Islet of Langerhans (tissue), 1 donor: ENCODE results near the gene MIGA2.
A peak's percentile ranks its signal among the peaks of the same experiment; 100 is the strongest.

Experiments used
- FAIRE-seq: peaks from one replicate; lab custom pipeline; 2011; peaks lifted over from hg19 to GRCh38; lab: Jason Lieb, UNC

MIGA2 gene

GRCh38 chr9:129074106-129074505 lies 37.7 kb downstream of the MIGA2 start:
- FAIRE-seq, result no peak

- FAIRE-seq, result no peak
Observed at GRCh38 chr9:129075996-129076639, 39.7 kb downstream of the MIGA2 start.

- FAIRE-seq, result no peak
Observed at GRCh38 chr9:129076640-129077037, 40.2 kb downstream of the MIGA2 start.

GRCh38 chr9:129077236-129077635 lies 40.8 kb downstream of the MIGA2 start:
- FAIRE-seq, result no peak

DNA sequence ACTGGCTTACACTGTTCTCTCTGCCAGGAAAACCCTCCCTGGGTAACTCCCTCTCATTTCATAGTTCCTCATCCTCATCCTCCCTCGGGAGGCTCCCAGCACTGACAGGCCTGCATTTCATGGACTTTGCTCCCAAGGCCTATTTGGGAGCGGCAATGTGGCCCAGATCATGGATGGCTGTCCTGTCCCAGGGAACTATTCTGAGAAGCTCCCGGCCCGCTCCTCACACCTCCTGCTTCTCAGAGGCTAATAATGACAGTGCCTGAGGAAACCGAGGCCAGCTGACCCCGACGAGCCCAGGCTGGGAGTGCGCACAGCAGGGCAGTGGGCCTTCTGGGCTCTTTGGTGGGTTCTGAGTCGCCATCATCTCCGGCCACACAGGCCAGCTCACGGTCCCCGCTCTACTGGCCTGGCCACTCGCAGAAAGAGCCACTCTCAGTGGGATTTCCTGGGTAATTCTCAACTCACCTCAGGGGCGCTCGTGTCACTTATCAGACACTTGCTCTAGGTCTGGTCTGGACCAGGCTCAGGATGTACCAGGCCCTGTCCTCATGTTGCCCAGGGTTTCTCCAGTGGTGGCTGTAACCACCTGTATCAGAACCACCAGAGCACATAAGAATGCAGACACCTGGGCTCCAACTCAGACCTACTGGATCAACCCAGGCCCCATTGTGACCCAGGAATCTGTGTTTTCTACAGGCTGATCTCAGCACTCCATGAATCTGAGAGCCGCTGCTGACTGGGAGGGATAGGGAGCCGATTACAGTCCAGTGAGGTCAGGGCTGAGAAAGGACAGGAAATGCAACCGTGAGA lies 42.5 kb downstream of the MIGA2 start:
- FAIRE-seq, result no peak

DNA sequence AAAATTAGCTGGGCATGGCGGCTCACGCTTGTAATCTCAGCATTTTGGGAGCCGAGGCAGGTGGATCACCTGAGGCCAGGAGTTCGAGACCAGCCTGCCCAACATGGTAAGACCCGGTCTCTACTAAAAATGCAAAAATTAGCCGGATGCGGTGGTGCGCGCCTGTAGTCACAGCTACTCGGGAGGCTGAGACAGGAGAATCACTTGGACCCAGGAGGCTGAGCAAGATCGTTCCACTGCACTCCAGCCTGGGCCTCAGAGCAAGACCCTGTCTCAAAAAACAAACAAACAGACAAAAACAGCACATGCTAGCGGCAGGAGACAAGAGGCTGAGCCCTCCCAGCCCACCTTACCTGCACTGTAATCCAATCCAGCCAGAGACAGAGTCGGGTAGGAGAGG lies 43.4 kb downstream of the MIGA2 start:
- FAIRE-seq, result no peak

DNA sequence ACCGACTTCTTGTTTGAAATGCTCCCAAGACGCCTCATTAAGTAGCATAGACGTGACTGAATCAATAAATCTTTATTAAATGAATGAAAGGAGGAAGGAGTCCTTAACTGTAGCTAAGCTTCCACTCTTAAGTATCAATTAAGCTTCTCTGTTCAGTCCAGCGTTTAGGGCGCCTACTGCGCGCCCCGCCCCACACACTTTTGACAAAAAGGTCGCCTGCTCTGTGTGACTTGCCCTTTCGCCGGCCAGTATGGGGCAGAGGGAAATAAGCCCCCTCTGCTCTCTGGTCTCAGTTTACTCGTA lies 43.8 kb downstream of the MIGA2 start:
- FAIRE-seq, result no peak

DNA sequence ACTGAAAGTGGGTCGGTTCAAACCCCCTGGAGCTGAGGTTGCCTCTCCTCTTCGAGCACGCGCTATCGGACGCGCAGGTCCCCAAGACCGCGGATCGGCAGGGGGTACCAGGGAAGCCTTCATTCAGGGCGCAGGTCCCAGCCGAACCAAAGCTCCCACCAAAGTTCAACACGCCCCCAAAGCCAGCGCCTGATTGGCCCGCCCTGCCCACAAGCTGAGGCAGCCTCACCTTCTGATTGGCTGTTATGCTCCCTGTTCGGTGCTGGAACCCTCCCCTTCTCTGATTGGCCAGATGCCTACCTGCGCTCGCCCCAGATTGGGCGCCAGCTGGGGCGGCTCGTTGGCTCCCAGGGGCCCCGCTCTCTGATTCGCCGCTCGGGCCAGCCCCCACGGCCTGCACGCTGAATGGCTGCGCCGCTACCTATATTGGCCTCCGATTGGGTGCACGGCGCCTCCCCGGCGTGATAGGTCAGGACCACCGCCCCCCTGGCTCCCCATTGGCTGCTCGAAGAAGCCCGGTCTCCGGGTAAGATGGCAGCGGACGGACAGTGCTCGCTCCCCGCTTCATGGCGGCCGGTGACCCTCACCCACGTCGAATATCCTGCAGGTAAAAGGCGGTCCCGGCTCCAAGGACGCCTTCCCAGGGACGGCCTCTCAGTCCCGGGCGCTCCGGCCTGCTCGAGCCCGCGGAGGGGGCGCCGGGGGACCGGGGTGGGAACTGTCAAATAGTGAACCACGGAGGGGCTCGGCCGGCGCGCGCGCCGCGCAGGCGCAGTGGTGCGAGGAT lies 44.4 kb downstream of the MIGA2 start, which contains the start of gene DOLPP1:
Gene DOLPP1 (plus strand): TSS at position 511 of the 787 bp plus-strand sequence. CDS start 21 bp downstream, at position 532.
- FAIRE-seq, result peak; percentile 38

DNA sequence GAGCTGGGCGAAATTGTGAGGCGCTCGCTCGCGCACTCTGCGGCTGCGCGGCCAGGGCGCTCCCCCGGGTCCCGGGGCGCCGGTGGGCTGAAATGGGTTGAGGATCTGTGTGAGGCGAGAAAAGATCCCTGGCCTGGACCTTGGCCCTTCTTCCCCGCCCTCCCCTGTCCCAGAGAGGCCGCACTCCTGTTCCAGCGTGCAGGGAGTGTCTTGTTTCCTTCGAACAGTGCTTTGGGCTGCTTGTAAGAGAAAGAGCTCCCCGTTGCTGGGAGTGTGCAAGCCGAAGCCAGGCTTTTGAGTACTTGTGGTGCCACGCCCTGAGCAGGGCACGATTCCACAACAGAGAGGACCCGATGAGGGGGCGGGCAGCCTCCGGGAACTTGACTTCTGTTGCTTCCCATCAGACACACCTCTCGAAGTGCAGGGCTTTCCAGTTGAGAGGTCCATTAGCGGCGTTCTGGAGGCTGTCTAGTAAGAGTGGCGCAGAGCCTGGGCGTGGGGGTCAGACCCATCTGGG lies 45.0 kb downstream of the MIGA2 start:
- no peak for FAIRE-seq

DNA sequence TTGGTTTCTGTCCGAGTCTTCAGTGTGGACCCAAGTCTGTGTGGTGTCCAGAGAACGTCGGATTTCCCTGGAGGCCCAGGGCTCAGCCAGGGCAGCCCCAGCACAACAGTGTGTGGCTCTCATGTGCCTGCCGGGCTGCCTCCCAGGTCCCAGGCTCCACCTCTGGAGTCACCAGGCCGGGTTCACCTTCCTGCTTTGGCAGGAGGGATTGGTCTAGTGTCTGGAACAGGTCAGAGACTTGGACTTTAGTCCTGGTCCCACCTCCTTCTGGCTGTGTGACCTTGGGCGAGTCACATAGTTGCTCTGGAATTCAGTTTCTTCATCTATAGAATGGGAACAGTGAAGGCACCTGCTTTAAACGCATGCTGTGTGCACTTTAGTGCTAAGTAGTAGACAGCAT lies 47.7 kb downstream of the MIGA2 start:
- no peak for FAIRE-seq

DNA sequence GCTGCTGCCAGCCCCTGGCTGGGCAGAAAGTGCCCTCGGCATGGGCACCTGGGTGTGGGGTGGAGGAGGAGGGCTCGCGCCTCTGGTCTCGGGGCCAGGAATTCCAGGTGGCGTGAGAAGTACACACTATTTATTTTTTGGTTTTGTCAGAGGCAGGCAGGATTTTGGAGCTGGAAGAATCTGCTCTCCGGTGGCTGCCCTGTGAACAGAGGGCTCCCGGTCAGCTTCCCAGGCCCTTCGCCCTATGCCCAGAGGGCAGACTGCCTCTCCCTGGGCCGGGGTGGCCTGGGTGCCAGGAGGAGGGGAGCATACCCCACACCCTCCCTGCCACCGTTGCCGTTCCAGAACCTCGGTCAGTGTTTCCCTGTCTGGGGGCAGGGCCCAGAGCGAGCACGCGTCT lies 52.8 kb downstream of the MIGA2 start:
- FAIRE-seq, result no peak

- FAIRE-seq, result no peak
Observed at GRCh38 chr9:129093602-129094386, 57.4 kb downstream of the MIGA2 start.

GRCh38 chr9:129094387-129095169 lies 58.2 kb downstream of the MIGA2 start:
- FAIRE-seq, result no peak

DNA sequence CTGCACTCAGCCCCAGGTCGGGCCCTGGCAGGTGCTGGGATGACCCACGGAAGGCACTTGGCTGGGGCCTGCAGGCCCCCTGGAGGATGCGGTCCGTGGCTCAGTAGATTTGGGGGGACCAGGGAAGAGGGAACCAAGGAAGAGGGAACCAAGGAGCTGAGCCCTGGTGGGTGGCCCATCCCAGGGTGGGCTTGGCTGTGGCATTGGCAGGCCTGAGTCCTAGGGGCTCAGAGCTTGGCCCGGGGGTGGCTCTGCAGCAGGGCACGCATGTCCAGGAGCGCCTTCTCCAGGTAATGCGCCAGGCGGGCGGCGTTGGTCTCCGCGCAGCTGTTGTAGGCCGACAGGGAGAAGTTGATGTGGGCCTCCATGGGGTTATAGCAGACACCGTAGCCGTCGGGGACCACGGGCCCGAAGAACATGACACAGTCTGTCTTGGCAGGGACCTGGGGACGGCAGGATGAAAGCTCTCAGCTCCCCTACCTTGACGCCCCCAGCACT lies 58.8 kb downstream of the MIGA2 start:
- no peak for FAIRE-seq

DNA sequence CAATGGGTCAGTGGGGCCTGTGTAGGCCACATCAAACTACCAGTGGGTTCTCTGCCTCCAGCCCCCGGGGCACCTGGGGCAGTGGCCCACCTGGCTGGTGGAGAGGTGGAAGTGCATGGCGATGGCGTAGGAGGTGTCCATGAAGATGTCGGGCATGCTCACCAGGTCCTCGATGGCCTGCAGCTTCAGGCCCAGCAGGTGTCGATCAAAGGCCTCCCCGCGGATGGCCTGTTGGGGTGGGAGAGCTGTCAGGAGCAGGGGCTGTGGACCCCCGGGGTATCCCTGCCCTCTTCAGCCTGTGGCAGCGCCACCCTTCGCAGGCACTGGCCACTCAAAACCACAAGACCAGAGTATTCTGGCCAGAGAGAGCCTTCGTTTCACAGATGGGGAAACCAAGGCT lies 59.5 kb downstream of the MIGA2 start:
- no peak for FAIRE-seq

GRCh38 chr9:129097671-129098306 lies 61.4 kb downstream of the MIGA2 start:
- no peak for FAIRE-seq

DNA sequence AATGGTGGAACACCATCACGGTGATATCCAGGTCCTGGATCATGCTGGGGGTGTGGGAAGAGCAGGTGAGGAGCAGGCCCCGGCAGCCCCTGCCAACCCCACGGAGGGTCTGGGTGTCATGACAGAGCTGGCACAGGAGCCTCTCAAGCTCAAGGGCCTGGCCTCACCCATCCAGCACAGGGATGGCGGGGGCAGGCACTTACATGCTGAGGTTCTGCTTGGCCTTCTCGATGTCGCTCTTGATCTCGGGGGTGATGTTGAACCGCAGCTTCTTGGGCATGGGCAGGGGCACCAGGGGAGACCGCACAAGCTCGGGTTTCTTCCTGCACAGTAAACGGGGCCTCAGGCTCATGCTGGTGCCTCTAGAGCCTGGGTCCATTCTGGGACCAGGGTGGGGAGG lies 61.9 kb downstream of the MIGA2 start:
- FAIRE-seq, result no peak

DNA sequence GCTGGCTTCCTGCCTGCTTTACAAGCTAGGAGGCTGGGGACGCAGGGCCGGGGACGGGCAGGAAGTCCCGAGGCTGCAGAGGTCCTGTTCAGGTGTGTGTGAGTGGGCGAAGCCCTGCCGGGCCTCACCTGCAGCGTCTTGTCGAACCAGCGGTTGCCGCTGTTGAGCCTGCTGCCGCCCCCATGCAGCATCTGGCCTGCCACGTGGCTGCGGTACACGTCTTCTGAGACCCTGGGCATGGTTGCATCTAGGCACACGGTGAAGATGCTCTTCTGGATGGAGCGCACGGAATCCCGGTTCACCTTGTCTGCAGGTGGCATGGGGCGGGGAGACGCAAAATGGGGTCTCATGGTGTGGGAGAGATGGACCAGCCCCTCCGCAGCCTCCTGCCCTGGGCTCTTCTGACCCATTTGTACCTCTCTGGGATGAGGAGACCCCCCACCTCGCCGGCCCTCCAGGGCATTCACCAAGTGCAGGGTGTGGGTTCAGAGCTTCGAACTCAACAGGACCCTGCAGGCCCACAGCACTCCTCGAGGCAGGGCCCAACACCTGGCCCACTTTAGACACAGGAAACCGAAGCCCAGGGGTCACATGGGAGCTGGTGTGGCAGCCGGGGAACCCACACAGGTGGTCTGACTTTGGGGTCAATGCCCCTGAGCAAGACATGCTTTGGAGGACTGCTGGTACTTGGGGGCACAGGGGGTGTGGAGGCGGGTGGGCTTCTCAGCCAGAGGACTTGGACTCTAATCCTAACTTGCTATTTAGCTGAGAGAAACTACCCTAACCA lies 64.2 kb downstream of the MIGA2 start:
- no peak for FAIRE-seq

DNA sequence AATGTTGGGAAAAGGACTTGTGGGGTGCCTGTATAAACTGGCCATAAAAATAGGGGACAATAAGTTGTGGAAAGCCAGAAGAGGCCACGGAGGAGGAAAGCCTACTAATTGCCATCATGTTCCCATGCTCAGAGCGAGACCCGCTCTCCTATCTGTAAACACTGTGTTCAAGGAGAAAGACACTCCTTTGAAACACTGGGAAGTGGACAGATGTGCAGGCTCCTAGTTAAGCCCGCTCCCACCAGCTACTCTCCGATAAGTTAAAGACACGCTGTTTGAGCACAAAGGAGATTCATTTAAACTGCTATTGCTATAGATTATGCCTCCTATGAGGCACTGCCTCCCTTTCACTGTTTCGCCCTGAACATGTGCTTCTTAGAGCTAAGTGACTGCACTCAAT lies 64.9 kb downstream of the MIGA2 start:
- FAIRE-seq, result no peak

DNA sequence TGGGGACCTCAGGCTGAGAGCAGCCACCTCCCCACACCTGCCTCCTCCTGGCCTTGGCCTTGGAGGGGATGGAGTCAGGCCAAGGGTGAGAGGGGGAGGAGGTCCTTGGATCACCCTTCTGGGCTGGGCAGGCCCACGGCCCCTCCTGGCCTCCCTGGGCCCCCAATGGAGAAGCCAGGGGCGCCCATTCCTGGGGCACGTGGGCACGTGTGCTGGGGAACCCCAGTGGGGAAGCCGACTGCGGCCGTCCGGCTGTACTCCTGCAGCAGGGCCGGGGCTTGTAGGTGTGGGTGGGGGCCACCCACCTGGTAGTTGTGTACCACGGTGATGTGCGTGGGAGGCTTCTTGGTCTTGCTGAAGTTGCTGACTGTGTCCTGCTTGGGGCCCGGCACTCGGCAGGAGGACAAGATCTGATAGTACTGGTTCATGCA lies 65.7 kb downstream of the MIGA2 start:
- no peak for FAIRE-seq
